BE2C (cell line): ENCODE measurements around the gene SLAMF9.

ENCODE experiments used
- DNase-seq: peaks from one replicate; pipeline ENCODE4 v3.0.0-alpha.2; 2020
- H3K27me3 ChIP-seq: fragments of 250-450 bp; sonication (Bioruptor Pico); 2 replicates; pipeline ENCODE4 v1.5.1; 2020; ENCODE audit warnings: mild to moderate bottlenecking
- H3K36me3 ChIP-seq: fragments of 250-450 bp; sonication (Bioruptor Pico); 2 replicates; pipeline ENCODE4 v1.5.1; 2020; ENCODE audit warnings: mild to moderate bottlenecking
- H3K4me1 ChIP-seq: fragments of 250-450 bp; sonication (Bioruptor Pico); 2 replicates; pipeline ENCODE4 v1.5.1; 2020
- H3K4me3 ChIP-seq: 2 replicates; pipeline ENCODE4 v1.5.1; 2011; ENCODE audit warnings: low read depth, low read length
- H3K9me3 ChIP-seq: fragments of 250-450 bp; sonication (Bioruptor Pico); 2 replicates; pipeline ENCODE4 v1.5.1; 2020
- TF ChIP-seq, protein P1 (sequence below): IDR thresholded peaks from 2 replicates; pipeline ENCODE4 v1.5.1; 2012; ENCODE audit warnings: mild to moderate bottlenecking, low read depth, low read length

The SLAMF9 gene

DNA sequence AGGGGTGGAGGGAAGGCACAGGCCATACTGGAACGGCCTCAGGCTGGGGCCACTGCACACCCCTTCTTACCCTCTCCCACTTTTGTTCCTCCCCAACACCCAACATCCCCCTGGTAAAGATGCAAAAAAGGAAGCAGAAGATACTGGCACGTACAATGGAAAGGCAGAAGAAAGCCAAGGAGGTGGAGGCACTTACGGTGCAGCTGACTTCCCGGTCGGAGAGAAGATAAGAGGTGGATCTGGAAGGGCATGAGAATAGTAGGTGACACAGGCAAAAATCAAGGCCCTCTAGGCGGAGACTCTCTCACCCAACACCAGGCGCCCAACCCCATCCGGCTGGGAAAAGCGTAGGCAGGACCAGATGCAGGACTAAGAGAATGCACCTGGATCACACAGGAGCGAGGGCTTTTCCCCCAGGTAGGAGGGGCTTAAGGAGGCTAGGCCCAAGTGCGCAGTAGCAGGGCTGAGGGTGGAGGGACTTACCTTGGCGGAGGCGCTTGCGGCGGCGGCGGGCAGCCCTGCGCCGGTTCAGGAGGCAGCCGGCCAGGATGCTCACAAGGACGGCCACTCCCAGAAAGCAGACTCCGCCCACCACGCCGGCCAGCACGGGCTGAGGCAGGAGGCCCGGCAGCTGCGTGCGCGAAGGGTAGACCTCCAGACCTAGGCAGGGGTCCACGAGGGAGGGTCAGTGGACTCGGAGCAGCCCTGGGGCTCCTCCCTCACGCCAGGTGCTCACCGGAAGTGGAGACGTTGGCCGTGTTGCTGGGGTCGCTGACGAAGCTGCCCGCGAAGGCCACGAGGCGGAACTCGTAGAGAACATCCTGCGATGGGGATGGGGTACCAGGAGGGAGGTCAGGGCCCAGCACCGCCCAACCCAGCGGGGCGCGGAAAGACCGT lies 24.6 kb downstream of the SLAMF9 start:
- Histone ChIP-seq H3K27me3 (peaks cover 8% of the 10 kb centered on the region; the same call in 1 of the 2 replicates), H3K36me3 (no peaks in the 10 kb centered on the region), H3K9me3 (no peaks in the 10 kb centered on the region), H3K4me1 (no peaks in the 10 kb centered on the region), H3K4me3 (no peak overlapping the region)
- no peak for DNase-seq
- TF ChIP-seq, protein P1, sequence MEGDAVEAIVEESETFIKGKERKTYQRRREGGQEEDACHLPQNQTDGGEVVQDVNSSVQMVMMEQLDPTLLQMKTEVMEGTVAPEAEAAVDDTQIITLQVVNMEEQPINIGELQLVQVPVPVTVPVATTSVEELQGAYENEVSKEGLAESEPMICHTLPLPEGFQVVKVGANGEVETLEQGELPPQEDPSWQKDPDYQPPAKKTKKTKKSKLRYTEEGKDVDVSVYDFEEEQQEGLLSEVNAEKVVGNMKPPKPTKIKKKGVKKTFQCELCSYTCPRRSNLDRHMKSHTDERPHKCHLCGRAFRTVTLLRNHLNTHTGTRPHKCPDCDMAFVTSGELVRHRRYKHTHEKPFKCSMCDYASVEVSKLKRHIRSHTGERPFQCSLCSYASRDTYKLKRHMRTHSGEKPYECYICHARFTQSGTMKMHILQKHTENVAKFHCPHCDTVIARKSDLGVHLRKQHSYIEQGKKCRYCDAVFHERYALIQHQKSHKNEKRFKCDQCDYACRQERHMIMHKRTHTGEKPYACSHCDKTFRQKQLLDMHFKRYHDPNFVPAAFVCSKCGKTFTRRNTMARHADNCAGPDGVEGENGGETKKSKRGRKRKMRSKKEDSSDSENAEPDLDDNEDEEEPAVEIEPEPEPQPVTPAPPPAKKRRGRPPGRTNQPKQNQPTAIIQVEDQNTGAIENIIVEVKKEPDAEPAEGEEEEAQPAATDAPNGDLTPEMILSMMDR: no peak

DNA sequence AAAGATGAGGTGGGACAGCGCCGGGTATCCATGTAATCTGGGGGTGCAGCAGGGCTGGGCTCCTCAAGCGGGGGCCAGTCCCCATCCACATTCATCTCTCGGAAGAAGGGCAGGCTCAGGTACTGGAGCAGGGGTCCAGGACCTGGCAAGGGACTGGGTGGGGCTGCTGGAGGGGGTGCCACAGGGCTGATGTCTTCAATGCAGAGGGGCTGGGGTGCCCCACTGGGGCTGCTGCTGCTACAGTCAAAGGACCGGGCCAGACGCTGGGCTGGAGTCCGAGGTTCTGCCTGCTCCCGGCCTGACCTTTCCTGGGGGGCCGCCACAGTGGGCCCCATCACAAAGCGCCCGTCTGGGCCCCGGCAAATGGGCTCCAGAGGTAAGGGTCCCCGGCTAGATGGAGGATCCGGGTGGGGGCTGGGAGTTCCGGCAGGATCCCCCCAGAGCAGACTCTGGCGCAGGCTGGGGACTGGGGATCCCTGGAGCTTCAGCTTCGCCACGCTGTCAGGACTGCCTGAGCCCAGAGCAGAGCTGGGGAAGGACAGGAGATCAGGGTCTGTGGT lies 25.5 kb downstream of the SLAMF9 start:
- TF ChIP-seq, protein P1: no peak
- H3K4me3 ChIP-seq: no peak overlapping the region
- H3K36me3 ChIP-seq: no peaks in the 10 kb centered on the region

DNA sequence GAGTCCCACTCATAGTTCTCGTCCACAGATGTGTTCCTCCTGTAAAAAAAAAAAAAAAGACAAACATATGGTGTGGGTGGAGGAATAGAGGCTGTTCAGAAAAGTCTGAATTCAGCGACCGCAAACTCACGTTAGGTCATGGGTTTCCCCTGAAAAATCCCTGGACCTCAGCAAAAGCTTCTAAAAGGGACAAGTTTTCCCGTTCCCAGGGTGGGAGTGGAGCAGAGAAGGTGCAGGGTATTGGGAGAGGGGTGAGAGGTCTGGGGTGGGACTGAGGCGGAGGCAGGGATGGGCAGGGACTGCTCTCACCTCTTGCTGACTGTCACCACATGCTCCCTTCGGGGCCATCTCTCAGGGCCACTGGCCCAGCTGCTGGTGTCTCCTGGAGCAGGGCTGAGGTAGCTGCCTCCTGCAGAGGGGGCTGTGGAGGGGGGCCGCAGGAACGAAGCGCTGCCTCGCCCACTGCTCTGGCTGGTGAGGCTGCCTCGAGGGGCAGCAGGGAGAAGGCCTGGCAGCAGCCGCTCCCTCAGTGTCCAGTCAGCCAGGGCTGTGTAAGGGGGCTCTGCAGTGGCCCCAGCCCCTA lies 26.1 kb downstream of the SLAMF9 start:
- Histone ChIP-seq H3K9me3 (no peaks in the 10 kb centered on the region), H3K4me3 (no peak overlapping the region), H3K4me1 (peaks cover 4% of the 10 kb centered on the region), H3K27me3 (peaks cover 8% of the 10 kb centered on the region; the same call in 1 of the 2 replicates), H3K36me3 (no peaks in the 10 kb centered on the region)
- DNase-seq: no peak
- TF ChIP-seq, protein P1: 0 out of 2 replicates have a peak, but pooled peaks have one; percentile 4

More for the DNA sequence above, 25.5 kb downstream of the SLAMF9 start:
- peaks cover 8% of the 10 kb centered on the region; the same call in 1 of the 2 replicates for H3K27me3 ChIP-seq
- DNase-seq: no peak
- H3K9me3 ChIP-seq: no peaks in the 10 kb centered on the region
- no peaks in the 10 kb centered on the region for H3K4me1 ChIP-seq

DNA sequence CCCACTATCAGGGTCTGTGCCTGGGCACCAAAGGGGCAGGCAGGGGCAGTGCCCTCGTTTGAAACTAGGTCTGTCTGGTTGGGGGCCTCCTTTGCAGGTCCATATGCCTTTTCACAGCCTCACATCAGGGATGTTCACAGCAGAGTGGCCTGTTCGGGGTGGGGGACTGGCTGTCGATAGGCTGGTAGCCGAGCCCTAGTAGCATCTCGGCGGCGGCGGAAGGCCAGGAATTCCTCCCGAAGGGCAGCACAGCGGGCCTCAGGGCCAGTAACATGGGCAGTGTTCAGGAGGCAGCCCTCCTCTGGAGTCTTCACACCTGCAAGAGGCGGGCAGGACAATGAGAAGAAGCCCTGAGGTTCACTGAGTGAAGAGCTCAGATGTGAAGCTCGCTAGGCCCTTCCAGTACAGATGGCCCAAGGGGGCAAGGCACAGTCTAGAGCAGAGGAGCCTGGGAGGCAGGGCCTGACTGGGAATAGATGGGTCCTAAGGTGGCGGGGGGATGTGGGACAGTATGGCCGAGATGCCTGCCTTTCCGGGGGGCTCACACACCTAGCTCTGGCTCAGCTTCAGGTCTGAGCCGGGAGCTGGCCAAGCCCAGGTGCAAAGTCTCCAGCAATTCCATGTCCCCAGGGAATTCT lies 26.7 kb downstream of the SLAMF9 start:
- Histone ChIP-seq H3K36me3 (no peaks in the 10 kb centered on the region), H3K4me1 (peaks cover 7% of the 10 kb centered on the region)
- TF ChIP-seq, protein P1: no peak

DNA sequence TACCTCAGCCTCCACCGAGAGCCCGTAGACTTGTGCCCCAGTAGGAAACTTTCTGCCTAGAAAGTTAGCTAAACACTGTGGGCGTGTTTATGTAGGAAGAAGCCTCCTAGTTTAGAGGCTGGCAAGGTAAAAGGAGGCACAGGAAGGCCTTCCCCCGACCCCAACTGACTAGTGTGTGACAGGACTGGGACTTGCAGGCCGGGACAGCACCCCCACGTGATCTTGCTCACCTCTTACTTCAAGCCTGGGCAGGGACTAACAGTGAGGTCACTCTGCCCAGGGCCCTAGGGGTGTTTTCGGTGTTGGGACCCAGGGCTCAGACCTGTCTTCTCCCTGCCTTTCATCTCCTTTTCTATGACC lies 28.3 kb downstream of the SLAMF9 start:
- no peaks in the 10 kb centered on the region for H3K36me3 ChIP-seq
- peaks cover 16% of the 10 kb centered on the region for H3K4me1 ChIP-seq
- DNase-seq: no peak
- peaks cover 8% of the 10 kb centered on the region; the same call in 1 of the 2 replicates for H3K27me3 ChIP-seq
- H3K9me3 ChIP-seq: no peaks in the 10 kb centered on the region
- TF ChIP-seq, protein P1: no peak
- peak overlapping the region; percentile 76 for H3K4me3 ChIP-seq

More for the DNA sequence above, 26.7 kb downstream of the SLAMF9 start:
- DNase-seq: no peak
- Histone ChIP-seq H3K27me3 (peaks cover 8% of the 10 kb centered on the region; the same call in 1 of the 2 replicates), H3K9me3 (no peaks in the 10 kb centered on the region), H3K4me3 (no peak overlapping the region)
